Pancreas (tissue), 10 donors: ENCODE data around the gene MTMR1. TPM values are rescaled to one million over a fixed set of nuclear protein-coding genes. Genes with fewer than 3 reads are reported as not detected.

Experiments
- ATAC-seq, 4 donors: fragments of 200-7000 bp; cut with Tn5 transposase; one replicate each; pipeline versions ENCODE4 v1.8.0 to v1.9.1; 2020; ENCODE audit warnings: mild to moderate bottlenecking in 4 of 4, moderate library complexity in 4 of 4
- DNase-seq, 6 donors: peaks; one replicate each; pipeline ENCODE4 v3.0.0-alpha.2; 2020
- FAIRE-seq: peaks from 2 replicates; lab custom pipeline; 2012; peaks lifted over from hg19 to GRCh38; lab: Jason Lieb, UNC
- H3K27ac ChIP-seq, 4 donors: fragments of 200-600 bp; sonication (generic); 1 replicate in 3 of 4; 2 replicates in 1 of 4; pipeline versions ENCODE4 v1.5.0 to v1.8.0; 2020
- H3K27me3 ChIP-seq, 4 donors: fragments of 200-600 bp; one replicate each; pipeline ENCODE4 v1.8.0; 2021
- H3K36me3 ChIP-seq, 3 donors: fragments of 200-600 bp; sonication (generic) in 1 of 3; one replicate each; pipeline versions ENCODE4 v1.5.0 to v1.8.0; 2020 to 2021
- H3K4me1 ChIP-seq, 3 donors: fragments of 200-600 bp; one replicate each; pipeline ENCODE4 v1.8.0; 2021
- H3K4me3 ChIP-seq, 4 donors: fragments of 200-600 bp; sonication (generic) in 2 of 4; one replicate each; pipeline versions ENCODE4 v1.5.0 to v1.8.0; 2020 to 2021
- H3K9me3 ChIP-seq, 4 donors: fragments of 200-600 bp; one replicate each; pipeline ENCODE4 v1.8.0; 2021
- WGBS, 2 donors: extraction: QIAGEN DNeasy Blood & Tissue Kit; methylation state at CpG; one replicate each; pipeline ENCODE4 v1.1.7; 2013; 5-methylcytosine and 5-hydroxymethylcytosine counted together
- intact Hi-C, 3 donors: fragments of 100-400 bp; cut with DNase I; formaldehyde crosslinking; loops; one replicate each; pipeline versions ENCODE4 v1.11.1 to v1.14.2; 2022
- polyA plus RNA-seq, 2 donors: library from polyadenylated mRNA; stranded (reverse); fragments of 200-250 nt; gene quantifications; one replicate each; pipeline ENCODE4 v1.2.3, GENCODE V29; 2013
- total RNA-seq, 6 donors: library from RNA; stranded (reverse); fragmentation: NEBNext Ultra II Directional in 4 of 6; extraction: Animal tissue kit (Norgen Biotek cat#: 25700) in 4 of 6; gene quantifications; one replicate each; pipeline versions ENCODE4 v1.2.1 to v1.2.4, GENCODE V29; 2021 to 2023
- TF ChIP-seq, protein P1 (sequence below), 4 donors: fragments of 200-600 bp; sonication (generic) in 3 of 4; IDR thresholded peaks; one replicate each; pipeline versions ENCODE4 v1.5.0 to v1.8.0; 2021; ENCODE audit warnings: antibody characterized with exemption in 4 of 4
- donor health status: healthy with polysubstance abuse.
- donor health status: DM: no; HTN: no; CAD: no; lungs with moderate emphysema.
- donor health status: DM: no; HTN: no; CAD: no.
- donor health status: control.
- donor health status: control.
- donor health status: Bipolar disorder and iron deficiency.
- donor health status: DM: yes; HTN: yes; CAD: no.
- donor health status: DM: no; HTN: no; CAD: no.
- donor health status: DM: no; HTN: no; CAD: no.
- donor health status: DM: yes; HTN: yes; CAD: no.

MTMR1 gene
- total RNA-seq (10 to 100 TPM in 4 of 6 donors, 1 to 10 TPM in 2; 7.2 to 14.0 (median 10.2) TPM), polyA plus RNA-seq (10 to 100 TPM in 1 of 2 donors, 1 to 10 TPM in 1; 6.8 to 10.6 TPM)

GRCh38 chrX:150692831-150693724 lies at the start of gene MTMR1:
Gene MTMR1, plus strand, starts transcription at chrX:150693396. Its CDS starts 135 bp downstream, at chrX:150693531.
- no peaks in the 10 kb centered on the region for H3K27me3 ChIP-seq
- intact Hi-C loops: no loop called here
- TF ChIP-seq, protein P1, sequence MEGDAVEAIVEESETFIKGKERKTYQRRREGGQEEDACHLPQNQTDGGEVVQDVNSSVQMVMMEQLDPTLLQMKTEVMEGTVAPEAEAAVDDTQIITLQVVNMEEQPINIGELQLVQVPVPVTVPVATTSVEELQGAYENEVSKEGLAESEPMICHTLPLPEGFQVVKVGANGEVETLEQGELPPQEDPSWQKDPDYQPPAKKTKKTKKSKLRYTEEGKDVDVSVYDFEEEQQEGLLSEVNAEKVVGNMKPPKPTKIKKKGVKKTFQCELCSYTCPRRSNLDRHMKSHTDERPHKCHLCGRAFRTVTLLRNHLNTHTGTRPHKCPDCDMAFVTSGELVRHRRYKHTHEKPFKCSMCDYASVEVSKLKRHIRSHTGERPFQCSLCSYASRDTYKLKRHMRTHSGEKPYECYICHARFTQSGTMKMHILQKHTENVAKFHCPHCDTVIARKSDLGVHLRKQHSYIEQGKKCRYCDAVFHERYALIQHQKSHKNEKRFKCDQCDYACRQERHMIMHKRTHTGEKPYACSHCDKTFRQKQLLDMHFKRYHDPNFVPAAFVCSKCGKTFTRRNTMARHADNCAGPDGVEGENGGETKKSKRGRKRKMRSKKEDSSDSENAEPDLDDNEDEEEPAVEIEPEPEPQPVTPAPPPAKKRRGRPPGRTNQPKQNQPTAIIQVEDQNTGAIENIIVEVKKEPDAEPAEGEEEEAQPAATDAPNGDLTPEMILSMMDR (IDR thresholded peaks at IDR 0.05): no peak
- 0 to 19% methylated on average over 61 to 92 of the region's 92 CpGs for WGBS, 2 donors
- DNase-seq (peak; percentile 26 to 74 (median 40)), FAIRE-seq (no peak), ATAC-seq (peak; percentile 23 to 74 (median 60))
- H3K9me3 ChIP-seq: no peaks in the 10 kb centered on the region
- H3K27ac ChIP-seq: peak within 1 kb of the TSS; percentile 64 to 87 (median 78)
- peak within 1 kb of the TSS; percentile 20 to 48 (median 36) for H3K4me3 ChIP-seq
- H3K36me3 ChIP-seq: no peaks in the 10 kb centered on the region
- peaks cover 0 to 4% (median 0%) of the 10 kb centered on the region in 3 donors for H3K4me1 ChIP-seq

DNA sequence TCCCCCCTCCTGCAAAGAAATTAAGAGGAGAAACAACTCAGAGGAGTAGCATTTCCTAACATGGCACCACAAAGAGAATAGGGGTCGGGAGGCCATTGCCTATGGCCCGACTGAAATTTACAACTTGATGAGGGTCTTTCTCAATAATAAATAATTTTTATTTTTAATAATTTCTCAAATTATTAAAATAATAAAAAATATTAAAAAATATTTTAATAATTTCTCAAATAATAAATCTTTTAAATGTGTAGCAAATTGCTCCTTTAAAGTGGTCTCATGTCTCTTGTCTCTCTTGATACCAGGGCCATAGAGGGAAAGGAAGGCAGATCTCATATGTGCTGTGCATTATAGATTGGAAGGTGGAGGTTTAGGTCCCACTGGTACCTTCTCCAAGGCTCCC lies 49.2 kb upstream of the MTMR1 start:
- H3K4me1 ChIP-seq: no peaks in the 10 kb centered on the region
- ATAC-seq (no peak), FAIRE-seq (peak; percentile 87), DNase-seq (no peak)
- H3K4me3 ChIP-seq: no peak overlapping the region
- H3K9me3 ChIP-seq: no peaks in the 10 kb centered on the region
- intact Hi-C loops: no loop called here
- peaks cover 0 to 9% (median 0%) of the 10 kb centered on the region in 4 donors for H3K27me3 ChIP-seq
- 83 to 96% methylated on average over 2 of the region's 2 CpGs for WGBS, 2 donors
- peaks cover 0 to 6% (median 0%) of the 10 kb centered on the region in 3 donors for H3K36me3 ChIP-seq
- TF ChIP-seq, protein P1 (IDR thresholded peaks at IDR 0.05): no peak
- H3K27ac ChIP-seq: no peak overlapping the region

- Histone ChIP-seq H3K4me3 (no peak overlapping the region), H3K4me1 (no peaks in the 10 kb centered on the region), H3K27ac (no peak overlapping the region), H3K36me3 (peaks cover 0 to 6% (median 0%) of the 10 kb centered on the region in 3 donors), H3K9me3 (no peaks in the 10 kb centered on the region), H3K27me3 (peaks cover 0 to 9% (median 0%) of the 10 kb centered on the region in 4 donors)
- no peak for DNase-seq
- intact Hi-C loops: no loop called here
- TF ChIP-seq, protein P1 (IDR thresholded peaks at IDR 0.05): no peak
- FAIRE-seq: no peak
- no peak for ATAC-seq
- WGBS, 2 donors: 77 to 89% methylated on average over 4 of the region's 4 CpGs
These were observed 48.8 kb upstream of the MTMR1 start for GRCh38 chrX:150644422-150644821.

DNA sequence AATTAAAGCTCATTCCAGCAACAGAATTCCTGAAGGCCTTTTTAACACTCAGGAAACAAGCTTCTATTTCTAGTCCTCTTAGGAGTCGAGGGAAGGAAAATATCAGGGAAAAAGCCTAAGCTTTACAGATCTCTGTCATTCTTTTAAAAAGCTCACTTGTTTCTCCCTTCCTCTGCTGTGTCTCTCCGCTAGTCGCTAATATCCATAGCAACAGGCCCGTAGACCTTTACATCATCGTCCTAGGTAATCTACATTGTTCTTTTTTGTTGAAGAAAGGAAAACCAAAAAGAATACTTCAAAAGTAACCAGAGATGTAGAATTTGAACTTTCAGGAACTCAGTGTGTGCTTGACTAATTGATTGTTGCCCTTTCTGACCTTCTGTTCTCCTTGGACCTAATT lies 45.9 kb upstream of the MTMR1 start:
- Histone ChIP-seq H3K36me3 (peaks cover 0 to 2% (median 0%) of the 10 kb centered on the region in 3 donors), H3K4me1 (no peaks in the 10 kb centered on the region), H3K4me3 (no peak overlapping the region), H3K27ac (no peak overlapping the region), H3K9me3 (no peaks in the 10 kb centered on the region), H3K27me3 (peaks cover 0 to 4% (median 0%) of the 10 kb centered on the region in 4 donors)
- FAIRE-seq (no peak), ATAC-seq (no peak), DNase-seq (no peak)
- intact Hi-C loops: no loop called here
- 74 to 88% methylated on average over 5 of the region's 5 CpGs for WGBS, 2 donors
- TF ChIP-seq, protein P1 (IDR thresholded peaks at IDR 0.05): no peak
